Mucosa of descending colon (tissue), 3 donors: ENCODE measurements around the gene LCLAT1. TPM values are rescaled to one million over a fixed set of nuclear protein-coding genes. Genes with fewer than 3 reads are reported as not detected.
"Not testable (repeated sequence)": the region's sequence is repeated elsewhere in the genome, so short reads cannot be mapped to it uniquely, and the experiment has no call there.

Experiments
- ATAC-seq: fragments of 200-7000 bp; cut with Tn5 transposase; one replicate; pipeline ENCODE4 v1.9.1; 2020; ENCODE audit warnings: mild to moderate bottlenecking, moderate library complexity
- DNase-seq, 3 donors: peaks; one replicate each; pipeline ENCODE4 v3.0.0-alpha.2; 2020
- H3K36me3 ChIP-seq: fragments of 200-600 bp; one replicate; pipeline ENCODE4 v1.8.0; 2021; ENCODE audit warnings: low read depth, mild to moderate bottlenecking
- H3K4me1 ChIP-seq: fragments of 200-600 bp; one replicate; pipeline ENCODE4 v1.8.0; 2021; ENCODE audit warnings: low read depth, mild to moderate bottlenecking
- H3K4me3 ChIP-seq: fragments of 200-600 bp; one replicate; pipeline ENCODE4 v1.8.0; 2021; ENCODE audit warnings: mild to moderate bottlenecking
- H3K9me3 ChIP-seq: fragments of 200-600 bp; one replicate; pipeline ENCODE4 v1.8.0; 2021; ENCODE audit warnings: mild to moderate bottlenecking
- CTCF ChIP-seq: fragments of 200-600 bp; IDR thresholded peaks from one replicate; pipeline ENCODE4 v1.8.0; 2022; ENCODE audit warnings: antibody characterized with exemption, mild to moderate bottlenecking
- intact Hi-C, 2 donors: fragments of 100-400 bp; cut with DNase I in 1 of 2; cut with micrococcal nuclease in 1 of 2; formaldehyde crosslinking; loops; one replicate each; pipeline versions ENCODE4 v1.11.0 to v1.11.1; 2022; cut with DNase I, micrococcal nuclease
- total RNA-seq, 3 donors: library from RNA; stranded (reverse); fragmentation: NEBNext Ultra II Directional in 2 of 3; extraction: Animal tissue kit (Norgen Biotek cat#: 25700) in 2 of 3; gene quantifications; one replicate each; pipeline versions ENCODE4 v1.2.1 to v1.2.4, GENCODE V29; 2021 to 2023
- donor health status: DM: no; HTN: no; CAD: no; lungs with moderate emphysema.
- donor health status: DM: no; HTN: no; CAD: no.
- donor health status: DM: no; HTN: yes; CAD: no.

LCLAT1 gene
- total RNA-seq, 3 donors from 2014 or later = 18.1 to 27.1 (median 22.2) TPM

GRCh38 chr2:30608643-30609042, 161.6 kb downstream of the LCLAT1 start:
- intact Hi-C loops = no loop called here
- ATAC-seq = no peak
- Histone ChIP-seq H3K4me3 (no peak overlapping the region), H3K36me3 (no peaks in the 10 kb centered on the region), H3K9me3 (no peaks in the 10 kb centered on the region), H3K4me1 (no peaks in the 10 kb centered on the region)
- no peak for TF ChIP-seq CTCF
- DNase-seq = no peak

GRCh38 chr2:30611583-30611982, 164.5 kb downstream of the LCLAT1 start:
- ATAC-seq (no peak), DNase-seq (no peak)
- H3K4me1 ChIP-seq = no peaks in the 10 kb centered on the region
- no peaks in the 10 kb centered on the region for H3K36me3 ChIP-seq
- no peaks in the 10 kb centered on the region for H3K9me3 ChIP-seq
- H3K4me3 ChIP-seq = no peak overlapping the region
- no peak for TF ChIP-seq CTCF
- intact Hi-C loops = no loop called here

- no peak for TF ChIP-seq CTCF
- no peaks in the 10 kb centered on the region for H3K9me3 ChIP-seq
- ATAC-seq = no peak
- H3K4me3 ChIP-seq = no peak overlapping the region
- H3K4me1 ChIP-seq = no peaks in the 10 kb centered on the region
- intact Hi-C loops = no loop called here
- no peak for DNase-seq
- H3K36me3 ChIP-seq = no peaks in the 10 kb centered on the region
These were observed 165.3 kb downstream of the LCLAT1 start for GRCh38 chr2:30612371-30612770.

- no peaks in the 10 kb centered on the region for H3K36me3 ChIP-seq
- no peak for ATAC-seq
- TF ChIP-seq CTCF = no peak
- DNase-seq = no peak
- H3K4me3 ChIP-seq = no peak overlapping the region
- no peaks in the 10 kb centered on the region for H3K4me1 ChIP-seq
- intact Hi-C loops = no loop called here
- no peaks in the 10 kb centered on the region for H3K9me3 ChIP-seq
These were observed 166.0 kb downstream of the LCLAT1 start for GRCh38 chr2:30613001-30613400.

- H3K36me3 ChIP-seq, intact Hi-C loops, H3K9me3 ChIP-seq, H3K4me1 ChIP-seq, H3K4me3 ChIP-seq, ATAC-seq, DNase-seq: not testable (repeated sequence)
These were observed 167.2 kb downstream of the LCLAT1 start for GRCh38 chr2:30614227-30614626.

- Histone ChIP-seq H3K9me3 (no peaks in the 10 kb centered on the region), H3K36me3 (no peaks in the 10 kb centered on the region), H3K4me3 (no peak overlapping the region), H3K4me1 (no peaks in the 10 kb centered on the region)
- TF ChIP-seq CTCF = no peak
- DNase-seq (no peak), ATAC-seq (no peak)
- intact Hi-C loops = no loop called here
These were observed 168.9 kb downstream of the LCLAT1 start for GRCh38 chr2:30615926-30616325.
